ENCODE data around the gene PFDN6.
"Not testable (repeated sequence)": the region's sequence is repeated elsewhere in the genome, so short reads cannot be mapped to it uniquely, and the experiment has no call there.

The PFDN6 gene

GRCh38 chr6:33273924-33274902 lies 15.2 kb upstream of the PFDN6 start:
- no peak for DNase-seq

- DNase-seq = not testable (repeated sequence)
Observed at GRCh38 chr6:33275795-33276580, 13.4 kb upstream of the PFDN6 start.

- no peak for DNase-seq
Observed at GRCh38 chr6:33276581-33276863, 12.9 kb upstream of the PFDN6 start.

- peak; percentile 71 for DNase-seq
Observed at GRCh38 chr6:33276864-33277662, 12.3 kb upstream of the PFDN6 start, which contains the start of gene B3GALT4. TSS of gene B3GALT4 (plus strand) at chr6:33277123. CDS start at chr6:33277420, 297 bp downstream.

- no peak for DNase-seq
Observed at GRCh38 chr6:33277663-33278391, 11.6 kb upstream of the PFDN6 start.

- DNase-seq = no peak
Observed at GRCh38 chr6:33278392-33278741, 11.0 kb upstream of the PFDN6 start.

GRCh38 chr6:33278810-33279209 lies 10.6 kb upstream of the PFDN6 start:
- no peak for DNase-seq

GRCh38 chr6:33279257-33279695 lies 10.1 kb upstream of the PFDN6 start:
- DNase-seq = no peak

GRCh38 chr6:33279971-33280511 lies 9.4 kb upstream of the PFDN6 start:
- peak; percentile 55 for DNase-seq

- no peak for DNase-seq
Observed at GRCh38 chr6:33280539-33280938, 8.9 kb upstream of the PFDN6 start.

- not testable (repeated sequence) for DNase-seq
Observed at GRCh38 chr6:33285214-33285613, 4.2 kb upstream of the PFDN6 start.

GRCh38 chr6:33286946-33287914 lies 2.2 kb upstream of the PFDN6 start:
- no peak for DNase-seq

- no peak for DNase-seq
Observed at GRCh38 chr6:33288141-33288920, 1.1 kb upstream of the PFDN6 start.

GRCh38 chr6:33289784-33290315 lies 449 bp downstream of the PFDN6 start:
- DNase-seq = no peak

- no peak for DNase-seq
Observed at GRCh38 chr6:33290459-33290858, 1.1 kb downstream of the PFDN6 start.

- DNase-seq = no peak
Observed at GRCh38 chr6:33292996-33293682, 3.7 kb downstream of the PFDN6 start.

- DNase-seq = no peak
Observed at GRCh38 chr6:33294086-33294823, 4.9 kb downstream of the PFDN6 start.

- DNase-seq = no peak
Observed at GRCh38 chr6:33295621-33296369, 6.4 kb downstream of the PFDN6 start.

Data from inflammatory macrophage treated with lipopolysaccharide for 4 hours (primary cell).